Activated CD8-positive, alpha-beta memory T cell treated with anti-CD3 and anti-CD28 coated beads, Interleukin-2, amount 50 U/mL, for 1 hour (primary cell): ENCODE results near the gene GRIK5.
"Not testable (repeated sequence)": the region's sequence is repeated elsewhere in the genome, so short reads cannot be mapped to it uniquely, and the experiment has no call there.

Experiments
- DNase-seq: peaks from one replicate; pipeline ENCODE4 v3.0.0-alpha.2; 2020; ENCODE audit errors: extremely low read depth

The GRIK5 gene

GRCh38 chr19:42069619-42070351 lies at the start of gene GRIK5:
TSS of gene GRIK5 (minus strand) at chr19:42070206. CDS start at chr19:42065770, 4,436 bp downstream.
- DNase-seq: no peak

- DNase-seq: no peak
These were observed 47.1 kb upstream of the GRIK5 start for GRCh38 chr19:42117076-42117475.

DNA sequence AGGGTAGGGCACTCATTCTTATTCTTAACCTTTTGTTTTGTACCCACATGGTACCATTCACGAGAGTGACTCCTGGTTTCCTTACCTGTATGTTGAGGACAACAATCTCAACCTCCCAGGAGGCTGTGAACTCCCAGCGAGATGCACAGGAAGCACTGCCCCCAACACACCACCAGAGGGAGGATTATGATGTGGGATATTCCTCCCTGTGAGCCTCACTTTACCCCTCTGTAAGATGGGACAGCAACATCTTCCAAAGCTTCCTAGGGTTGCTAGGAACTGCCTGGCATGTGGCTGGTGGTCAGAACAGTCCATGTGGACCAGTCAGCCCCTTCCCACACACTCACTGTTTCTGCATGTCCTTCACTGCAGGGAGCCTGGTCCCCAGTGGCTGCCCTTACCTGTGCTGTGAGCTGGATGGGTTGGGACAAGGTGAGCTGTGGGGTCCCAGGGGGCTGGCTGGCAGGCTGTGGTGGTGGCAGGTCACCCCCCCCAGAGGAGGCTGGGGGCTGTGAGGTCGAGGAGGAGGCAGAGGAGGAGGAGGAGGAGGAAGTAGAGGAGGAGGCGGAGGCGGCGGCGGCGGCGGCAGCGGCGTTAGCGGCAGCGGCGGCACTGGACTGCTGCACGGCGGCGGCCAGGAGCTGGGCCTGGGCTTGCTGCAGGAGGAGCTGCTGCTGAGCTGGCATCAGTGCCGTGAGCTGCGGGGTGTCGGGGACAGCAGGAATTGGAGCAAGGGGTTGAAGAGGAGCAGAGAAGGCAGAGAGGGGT lies 46.5 kb upstream of the GRIK5 start:
- no peak for DNase-seq

DNA sequence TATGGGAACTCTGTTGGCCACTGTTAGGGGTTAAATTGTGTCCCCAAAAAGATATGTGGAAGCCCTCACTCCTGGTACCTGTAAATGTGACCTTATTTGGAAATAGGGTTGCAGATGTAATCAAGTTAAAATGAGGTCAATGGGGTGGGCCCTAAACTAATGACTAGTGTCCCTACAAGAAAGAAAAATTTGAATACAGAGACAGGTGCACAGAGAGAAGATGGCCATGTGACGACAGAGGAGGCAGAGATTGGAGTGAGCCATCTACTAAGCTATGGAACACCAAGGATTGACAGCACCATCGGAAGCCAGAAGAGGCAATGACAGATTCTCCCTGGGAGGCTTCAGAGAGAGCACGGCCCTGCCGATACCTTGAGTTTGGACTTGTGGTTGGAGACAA lies 45.7 kb upstream of the GRIK5 start:
- no peak for DNase-seq

DNA sequence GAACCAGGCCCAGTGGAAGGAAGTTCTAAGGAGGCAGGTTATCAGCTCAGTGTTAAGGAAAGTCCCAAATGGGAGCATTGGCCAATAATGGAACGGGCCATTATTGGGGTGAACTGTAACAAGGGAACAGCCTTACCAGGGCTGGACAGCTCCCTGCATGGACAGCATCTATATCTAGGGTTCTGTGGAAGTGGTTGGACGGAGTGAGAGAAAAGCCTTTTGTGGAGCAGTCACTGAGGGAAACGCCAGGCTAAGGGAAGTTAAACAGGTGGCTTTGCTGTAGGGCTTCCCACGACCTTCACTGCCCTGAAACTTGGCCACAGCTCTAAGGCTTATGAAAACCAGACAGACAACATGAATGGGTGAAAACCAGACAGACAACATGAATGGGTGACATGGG lies 45.2 kb upstream of the GRIK5 start:
- no peak for DNase-seq

DNA sequence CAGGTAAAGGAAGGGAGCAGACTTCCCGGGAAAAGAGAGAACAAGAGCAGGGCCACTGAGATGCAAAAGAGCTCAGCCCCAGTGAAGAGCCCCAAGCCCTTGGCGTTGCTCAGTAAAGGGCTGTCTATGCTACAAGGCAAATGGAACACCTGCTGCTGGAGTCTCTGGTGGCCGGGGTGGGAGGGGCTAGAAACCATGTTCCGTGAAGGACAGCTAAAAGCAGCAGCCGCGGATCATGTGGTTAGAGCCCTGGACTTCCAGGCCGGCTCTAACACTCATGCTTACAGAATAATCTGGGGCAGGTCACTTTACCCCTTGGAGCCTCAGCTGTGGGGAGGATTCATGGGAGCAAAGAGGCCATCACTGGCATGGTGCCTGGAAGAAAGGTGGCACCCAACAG lies 44.4 kb upstream of the GRIK5 start:
- DNase-seq: no peak

GRCh38 chr19:42113641-42114348 lies 43.8 kb upstream of the GRIK5 start:
- no peak for DNase-seq

GRCh38 chr19:42111811-42112210 lies 41.8 kb upstream of the GRIK5 start:
- no peak for DNase-seq

GRCh38 chr19:42111384-42111783 lies 41.4 kb upstream of the GRIK5 start:
- no peak for DNase-seq

DNA sequence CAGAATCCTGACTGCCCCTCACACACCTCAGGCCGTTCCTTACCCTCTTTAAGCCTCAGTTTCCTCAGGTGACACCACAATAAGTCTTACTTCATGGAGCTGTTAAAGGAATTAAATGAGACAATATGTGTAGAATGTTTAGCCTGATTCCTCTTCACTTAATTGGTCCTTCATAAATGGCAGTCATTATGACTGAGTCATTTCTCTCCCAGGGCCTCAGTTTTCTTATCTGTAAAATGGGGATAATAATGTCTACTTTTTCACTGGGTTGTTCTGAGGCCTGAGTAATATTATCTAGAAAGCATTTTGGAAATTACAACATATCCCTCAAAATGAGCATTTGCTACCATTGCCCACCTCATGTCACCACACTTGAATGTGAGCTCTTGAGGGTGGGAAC lies 40.7 kb upstream of the GRIK5 start:
- no peak for DNase-seq

GRCh38 chr19:42109896-42110295 lies 39.9 kb upstream of the GRIK5 start:
- no peak for DNase-seq

GRCh38 chr19:42108527-42109389 lies 38.8 kb upstream of the GRIK5 start:
- DNase-seq: peak; percentile 71

DNA sequence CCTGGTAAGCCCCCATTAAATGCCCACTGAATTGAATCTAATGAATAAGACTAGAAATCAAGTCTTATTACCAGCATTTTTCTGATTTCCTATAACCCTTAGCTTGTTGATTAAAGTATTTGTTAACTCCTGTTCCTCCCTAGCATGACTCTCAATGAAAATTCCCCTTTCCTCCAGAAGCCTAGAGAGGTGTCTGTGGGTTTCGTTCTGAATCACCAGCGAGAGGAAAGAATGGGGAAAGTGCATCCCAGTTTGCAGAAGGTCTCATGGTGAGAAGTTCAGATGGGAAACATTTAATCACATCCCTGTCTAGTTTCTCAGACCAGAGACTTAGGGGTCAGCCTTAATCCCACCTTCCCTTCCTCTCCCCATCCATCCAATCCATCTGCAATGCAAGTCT lies 35.4 kb upstream of the GRIK5 start:
- no peak for DNase-seq

DNA sequence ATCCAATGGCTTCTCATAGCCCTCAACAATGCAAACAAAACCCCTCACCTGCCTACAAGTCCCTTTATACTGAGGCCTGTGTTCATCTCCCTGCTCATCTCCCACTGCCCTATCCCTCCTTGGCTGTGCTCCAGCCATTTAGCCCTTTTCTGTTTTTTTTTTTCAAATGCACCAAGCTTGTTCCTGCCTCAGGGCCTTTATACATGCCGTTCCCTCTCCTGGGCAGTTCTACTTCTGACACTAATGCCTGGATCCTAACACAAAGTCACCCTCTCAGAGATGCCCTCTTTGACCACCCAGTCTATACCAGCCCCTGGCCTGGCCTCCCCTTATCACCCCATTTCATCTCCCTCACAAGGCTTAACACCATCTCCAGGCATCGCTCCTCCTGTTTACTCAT lies 32.9 kb upstream of the GRIK5 start:
- DNase-seq: no peak

- DNase-seq: not testable (repeated sequence)
These were observed 30.2 kb upstream of the GRIK5 start for GRCh38 chr19:42100241-42100640.

- DNase-seq: no peak
These were observed 29.4 kb upstream of the GRIK5 start for GRCh38 chr19:42099336-42099925.

DNA sequence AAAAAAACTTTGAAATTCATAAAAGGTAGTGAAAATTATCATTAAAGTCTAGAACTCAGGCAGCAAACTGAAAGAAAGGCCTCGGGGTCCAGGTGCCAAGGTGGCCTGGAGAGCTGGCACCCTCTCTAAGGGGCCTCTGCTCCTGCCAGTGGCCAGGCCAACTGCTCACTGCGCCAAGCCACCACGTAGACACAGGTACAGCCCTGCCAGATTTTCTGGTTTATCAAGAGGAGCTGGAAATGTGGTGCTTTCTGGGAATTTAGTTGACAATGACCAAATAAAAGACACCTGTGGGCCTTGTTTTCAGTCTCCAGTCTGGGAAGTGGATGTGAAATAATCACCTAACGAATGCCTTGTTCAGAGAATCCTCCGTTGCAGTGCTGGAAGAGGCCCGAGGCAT lies 28.8 kb upstream of the GRIK5 start:
- DNase-seq: no peak

GRCh38 chr19:42097461-42097860 lies 27.5 kb upstream of the GRIK5 start:
- no peak for DNase-seq

DNA sequence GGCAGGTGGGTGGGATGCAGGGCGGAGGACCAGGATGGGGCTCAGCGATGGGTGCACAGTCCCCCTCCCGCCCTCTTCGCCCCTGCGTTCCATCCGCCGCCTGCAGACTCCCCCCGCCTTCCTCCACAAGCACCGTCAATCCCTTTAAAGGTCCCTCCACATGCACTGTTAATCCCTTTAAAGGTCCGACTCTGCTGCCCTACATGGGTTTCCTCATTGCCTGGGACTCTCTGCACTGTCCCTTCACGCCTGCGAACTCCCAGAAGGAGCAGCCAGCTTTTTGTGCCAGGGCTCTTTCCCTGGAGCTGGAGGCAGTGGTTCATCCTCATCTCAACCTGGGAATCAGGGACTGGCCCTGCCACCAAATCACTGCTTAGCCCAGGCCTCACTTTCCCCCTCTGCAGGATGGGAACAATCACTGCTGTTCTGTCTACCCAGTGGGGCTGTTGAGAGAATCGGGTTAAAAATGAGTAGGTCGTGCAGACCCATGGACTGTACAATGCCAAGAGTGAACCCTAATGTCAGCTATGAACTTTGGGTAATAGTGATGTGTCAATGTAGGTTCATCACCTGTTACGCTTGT lies 26.3 kb upstream of the GRIK5 start:
- DNase-seq: no peak

- no peak for DNase-seq
These were observed 25.8 kb upstream of the GRIK5 start for GRCh38 chr19:42095814-42096230.
